ENCODE data around the gene TMEM88. TPM values are rescaled to one million over a fixed set of nuclear protein-coding genes. Genes with fewer than 3 reads are reported as not detected.

Gene TMEM88
- total and polyA plus RNA-seq, 4 donors, result 6.3 to 19.6 (median 11.3) TPM

DNA sequence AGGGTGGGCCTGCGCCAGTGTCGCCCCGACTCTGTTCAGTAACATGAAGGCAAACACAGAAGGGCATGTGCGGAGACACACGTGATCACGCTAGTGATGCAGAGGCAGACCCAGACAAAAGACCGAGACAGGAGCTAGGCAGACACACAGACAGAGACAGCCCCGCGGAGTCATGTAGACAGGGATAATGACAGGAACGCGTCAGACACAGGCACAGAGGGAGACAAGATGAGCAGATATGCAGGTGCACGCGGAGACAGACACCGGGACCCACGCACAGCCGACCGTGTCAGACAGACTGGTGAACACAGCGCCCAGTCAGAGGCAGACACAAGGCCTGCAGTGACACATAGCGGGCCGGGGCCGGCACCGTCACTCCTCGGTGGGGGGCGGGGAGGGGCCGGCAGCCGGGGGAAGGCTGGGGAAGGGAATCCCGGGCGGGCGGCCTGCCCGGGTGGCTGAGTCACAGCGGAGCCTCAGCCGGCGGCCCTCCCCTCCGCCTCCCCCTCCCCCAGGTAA is 13.4 kb upstream of the TMEM88 start:
- Histone ChIP-seq H3K36me3 (ENCODE audit: control insufficient read depth in 4 of 4, insufficient read depth in 4 of 4, low read length in 4 of 4) (peaks cover 0 to 12% (median 10%) of the 10 kb centered on the region in 4 donors), H3K27ac (ENCODE audit: low read depth in 1 of 2, low read length in 1 of 2) (peak overlapping the region; percentile 85 to 100), H3K27me3 (ENCODE audit: control insufficient read depth in 3 of 3, insufficient read depth in 3 of 3, low read length in 2 of 3) (no peaks in the 10 kb centered on the region), H3K4me3 (peak overlapping the region; percentile 60), H3K9me3 (ENCODE audit: control insufficient read depth in 4 of 4, insufficient read depth in 3 of 4, low read length in 3 of 4) (no peaks in the 10 kb centered on the region), H3K4me1 (ENCODE audit: control insufficient read depth in 5 of 5, insufficient read depth in 5 of 5, low read length in 5 of 5) (peaks cover 7 to 75% (median 20%) of the 10 kb centered on the region in 5 donors), H3K9ac (ENCODE audit: insufficient read depth in 1 of 2, low read length in 2 of 2) (peak overlapping the region in 1 of 2 donors; percentile 62)
- peak; percentile 5 for TF ChIP-seq CTCF (IDR thresholded peaks at IDR 0.05; ENCODE audit: control extremely low read depth, extremely low read depth)
- WGBS, 2 donors, result 3 to 6% methylated on average over 30 to 34 of the region's 34 CpGs
- DNase-seq (peak; percentile 78 to 84 (median 84)), ATAC-seq (ENCODE audit: insufficient read depth, low FRiP score) (peak; percentile 36)

DNA sequence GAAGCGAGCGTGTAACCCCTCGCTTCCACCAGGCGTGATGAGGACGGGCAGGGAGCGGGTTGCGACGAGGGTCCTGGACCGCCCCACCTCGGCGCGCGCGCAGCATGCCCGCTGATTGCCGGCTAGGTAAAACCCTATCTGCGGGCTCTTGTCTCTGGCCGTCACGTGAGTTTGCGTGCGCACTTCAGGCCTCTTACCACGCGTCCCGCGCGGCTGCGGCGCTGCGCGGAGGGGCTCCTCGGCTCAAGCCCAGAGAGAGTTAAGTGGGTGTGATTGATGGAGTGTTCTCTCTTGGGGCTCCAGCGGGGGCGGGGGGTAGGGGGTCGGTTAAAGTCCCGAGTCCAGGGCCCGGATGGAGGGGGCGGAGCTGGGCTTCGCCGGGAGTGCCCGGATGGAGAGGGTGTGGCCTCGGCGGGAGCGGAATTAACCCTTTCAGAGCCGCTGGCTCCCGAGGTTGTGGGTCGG is 12.9 kb upstream of the TMEM88 start:
- peak; percentile 95 to 96 (median 96) for DNase-seq
- H3K4me1 ChIP-seq (ENCODE audit: control insufficient read depth in 5 of 5, insufficient read depth in 5 of 5, low read length in 5 of 5), result peaks cover 6 to 70% (median 20%) of the 10 kb centered on the region in 5 donors
- 0% methylated on average over 42 to 46 of the region's 46 CpGs for WGBS, 2 donors
- H3K36me3 ChIP-seq (ENCODE audit: control insufficient read depth in 4 of 4, insufficient read depth in 4 of 4, low read length in 4 of 4), result peaks cover 0 to 15% (median 11%) of the 10 kb centered on the region in 4 donors
- peak; percentile 56 for ATAC-seq (ENCODE audit: insufficient read depth, low FRiP score)
- peak overlapping the region; percentile 62 for H3K4me3 ChIP-seq
- no peaks in the 10 kb centered on the region for H3K9me3 ChIP-seq (ENCODE audit: control insufficient read depth in 4 of 4, insufficient read depth in 3 of 4, low read length in 3 of 4)
- H3K27me3 ChIP-seq (ENCODE audit: control insufficient read depth in 3 of 3, insufficient read depth in 3 of 3, low read length in 2 of 3), result no peaks in the 10 kb centered on the region
- peak overlapping the region; percentile 85 to 100 for H3K27ac ChIP-seq (ENCODE audit: low read depth in 1 of 2, low read length in 1 of 2)
- no peak for TF ChIP-seq CTCF (IDR thresholded peaks at IDR 0.05; ENCODE audit: control extremely low read depth, extremely low read depth)
- peak overlapping the region in 1 of 2 donors; percentile 73 for H3K9ac ChIP-seq (ENCODE audit: insufficient read depth in 1 of 2, low read length in 2 of 2)

GRCh38 chr17:7842380-7843256 is 12.2 kb upstream of the TMEM88 start:
- Histone ChIP-seq H3K9me3 (ENCODE audit: control insufficient read depth in 4 of 4, insufficient read depth in 3 of 4, low read length in 3 of 4) (no peaks in the 10 kb centered on the region), H3K4me3 (peak overlapping the region; percentile 62), H3K27ac (ENCODE audit: low read depth in 1 of 2, low read length in 1 of 2) (peak overlapping the region; percentile 85 to 100), H3K36me3 (ENCODE audit: control insufficient read depth in 4 of 4, insufficient read depth in 4 of 4, low read length in 4 of 4) (peaks cover 0 to 22% (median 13%) of the 10 kb centered on the region in 4 donors), H3K27me3 (ENCODE audit: control insufficient read depth in 3 of 3, insufficient read depth in 3 of 3, low read length in 2 of 3) (no peaks in the 10 kb centered on the region), H3K9ac (ENCODE audit: insufficient read depth in 1 of 2, low read length in 2 of 2) (peak overlapping the region; percentile 72 to 73), H3K4me1 (ENCODE audit: control insufficient read depth in 5 of 5, insufficient read depth in 5 of 5, low read length in 5 of 5) (peaks cover 0 to 63% (median 16%) of the 10 kb centered on the region in 5 donors)
- no peak for TF ChIP-seq CTCF (IDR thresholded peaks at IDR 0.05; ENCODE audit: control extremely low read depth, extremely low read depth)
- DNase-seq (peak; percentile 68 to 75 (median 75)), ATAC-seq (ENCODE audit: insufficient read depth, low FRiP score) (peak; percentile 12)
- WGBS, 2 donors, result 0% methylated on average over 47 of the region's 47 CpGs
